HG02759 (cell line): Measurements from ENCODE around the gene PRR5L.

Experiments
- ATAC-seq: cut with Tn5 transposase; IDR thresholded peaks from one replicate; pipeline ENCODE4 v1.9.1; 2021; ENCODE audit warnings: mild to moderate bottlenecking, moderate library complexity; ENCODE audit not compliant: unreplicated experiment

The PRR5L gene

GRCh38 chr11:36295926-36296325 is at the start of gene PRR5L:
Gene PRR5L, plus strand, starts transcription at chr11:36296288. Its CDS starts 104,834 bp downstream, at chr11:36401122.
- no peak for ATAC-seq

GRCh38 chr11:36247493-36247892 is 48.6 kb upstream of the PRR5L start:
- no peak for ATAC-seq

- no peak for ATAC-seq
Measured at GRCh38 chr11:36248436-36248835, 47.7 kb upstream of the PRR5L start.

- ATAC-seq, result no peak
Measured at GRCh38 chr11:36249246-36249645, 46.8 kb upstream of the PRR5L start.

- no peak for ATAC-seq
Measured at GRCh38 chr11:36251823-36252222, 44.3 kb upstream of the PRR5L start.

- no peak for ATAC-seq
Measured at GRCh38 chr11:36253238-36253637, 42.9 kb upstream of the PRR5L start.

- ATAC-seq, result no peak
Measured at GRCh38 chr11:36254713-36255112, 41.4 kb upstream of the PRR5L start.

GRCh38 chr11:36257351-36257750 is 38.7 kb upstream of the PRR5L start:
- no peak for ATAC-seq

GRCh38 chr11:36258730-36259360 is 37.2 kb upstream of the PRR5L start:
- ATAC-seq, result no peak

GRCh38 chr11:36261094-36261493 is 35.0 kb upstream of the PRR5L start:
- ATAC-seq, result no peak

GRCh38 chr11:36264011-36264972 is 31.8 kb upstream of the PRR5L start:
- ATAC-seq, result no peak

GRCh38 chr11:36264973-36265344 is 31.1 kb upstream of the PRR5L start:
- ATAC-seq, result no peak

- peak; percentile 83 for ATAC-seq
Measured at GRCh38 chr11:36265793-36266628, 30.1 kb upstream of the PRR5L start.

GRCh38 chr11:36266767-36267166 is 29.3 kb upstream of the PRR5L start:
- no peak for ATAC-seq

- ATAC-seq, result no peak
Measured at GRCh38 chr11:36268337-36268985, 27.6 kb upstream of the PRR5L start.

- ATAC-seq, result no peak
Measured at GRCh38 chr11:36270701-36271100, 25.4 kb upstream of the PRR5L start.

- no peak for ATAC-seq
Measured at GRCh38 chr11:36271794-36272407, 24.2 kb upstream of the PRR5L start.

- ATAC-seq, result no peak
Measured at GRCh38 chr11:36273110-36273509, 23.0 kb upstream of the PRR5L start.

GRCh38 chr11:36274414-36274813 is 21.7 kb upstream of the PRR5L start:
- no peak for ATAC-seq

- ATAC-seq, result no peak
Measured at GRCh38 chr11:36278531-36279282, 17.4 kb upstream of the PRR5L start.
